Naive B cell (primary cell): ENCODE measurements around the gene PIP4K2A. TPM values are rescaled to one million over a fixed set of nuclear protein-coding genes. Genes with fewer than 3 reads are reported as not detected.
"Not testable (repeated sequence)": the region's sequence is repeated elsewhere in the genome, so short reads cannot be mapped to it uniquely, and the experiment has no call there.

ENCODE experiments used
- ATAC-seq, 2 donors: fragments of 150-1000 bp; cut with Tn5 transposase; 2 replicates each; pipeline ENCODE4 v1.10.0; 2021; ENCODE audit warnings: low read depth in 2 of 2, mild to moderate bottlenecking in 2 of 2, moderate library complexity in 2 of 2
- DNase-seq: peaks from one replicate; pipeline ENCODE4 v3.0.0; 2022
- H3K27ac Mint-ChIP-seq, 6 donors: one replicate each; pipeline ENCODE4 v1.8.0; 2020 to 2022; ENCODE audit warnings: mild to moderate bottlenecking in 6 of 6, mixed read lengths in 6 of 6, moderate library complexity in 5 of 6, inconsistent platforms in 2 of 6
- H3K27me3 Mint-ChIP-seq, 3 donors: one replicate each; pipeline ENCODE4 v1.8.0; 2021 to 2022; ENCODE audit warnings: mixed read lengths in 3 of 3, mild to moderate bottlenecking in 1 of 3
- H3K36me3 Mint-ChIP-seq, 2 donors: one replicate each; pipeline ENCODE4 v1.8.0; 2020 to 2022; ENCODE audit warnings: mixed read lengths in 2 of 2, inconsistent platforms in 1 of 2, mild to moderate bottlenecking in 1 of 2
- H3K4me1 Mint-ChIP-seq, 3 donors: one replicate each; pipeline ENCODE4 v1.8.0; 2020 to 2022; ENCODE audit warnings: mixed read lengths in 3 of 3, inconsistent platforms in 1 of 3, mild to moderate bottlenecking in 1 of 3, moderate library complexity in 1 of 3
- H3K4me3 Mint-ChIP-seq, 8 donors: one replicate each; pipeline ENCODE4 v1.8.0; 2020 to 2022; ENCODE audit warnings: mild to moderate bottlenecking in 8 of 8, mixed read lengths in 8 of 8, moderate library complexity in 8 of 8, inconsistent platforms in 2 of 8
- H3K9me3 Mint-ChIP-seq, 7 donors: one replicate each; pipeline ENCODE4 v1.8.0; 2020 to 2022; ENCODE audit warnings: mixed read lengths in 7 of 7, mild to moderate bottlenecking in 5 of 7, inconsistent platforms in 2 of 7, moderate library complexity in 1 of 7
- polyA plus RNA-seq, 6 donors: library from polyadenylated mRNA; unstranded; fragments of 300-500 nt; fragmentation: Illumina TruSeq; gene quantifications; one replicate each; pipeline ENCODE4 v1.2.3, GENCODE V29; 2021; ENCODE audit warnings: low read depth in 6 of 6

PIP4K2A gene
- polyA plus RNA-seq, 6 donors from 2014 or later: 16.8 to 45.7 (median 26.3) TPM

DNA sequence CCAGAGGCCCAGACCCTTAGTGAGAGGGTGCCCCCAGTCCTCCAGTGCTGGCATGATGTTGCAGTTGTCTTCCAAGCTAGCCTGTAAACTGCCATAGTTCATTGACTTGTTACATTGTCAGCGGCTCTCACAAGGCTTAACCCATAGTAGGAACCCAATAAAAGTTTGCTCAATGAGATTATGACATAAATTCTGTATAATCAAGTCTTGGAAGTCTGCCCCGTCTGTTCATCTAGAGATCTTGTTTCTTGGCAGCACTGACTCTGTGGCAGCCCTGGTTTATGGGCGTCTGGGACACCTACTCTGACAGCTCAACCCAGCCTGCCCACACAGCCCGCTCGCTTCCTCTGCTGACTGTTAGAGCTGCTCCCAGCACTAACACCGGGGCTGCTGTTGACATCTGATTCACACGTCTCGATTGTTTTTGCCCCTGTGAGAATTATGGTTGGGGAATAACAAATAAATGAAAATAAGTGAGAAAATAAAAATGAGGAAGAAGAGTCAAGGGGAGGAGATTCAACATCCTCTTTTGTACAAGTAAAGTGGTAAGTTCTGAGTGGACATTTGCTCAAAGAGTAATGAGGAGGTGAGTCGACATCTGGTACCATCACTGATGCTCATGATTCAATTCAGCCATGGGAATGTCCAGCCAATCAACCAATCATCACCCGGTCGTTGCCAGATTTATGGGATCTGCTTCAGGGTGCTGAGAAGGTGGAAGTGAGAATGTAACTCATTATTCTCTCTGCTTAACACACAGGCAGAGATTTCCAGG lies 208.3 kb downstream of the PIP4K2A start:
- peak; percentile 48 for DNase-seq
- Mint-ChIP-seq H3K36me3 (peaks cover 0 to 5% of the 10 kb centered on the region in 2 donors), H3K27me3 (peaks cover 0 to 3% (median 0%) of the 10 kb centered on the region in 3 donors), H3K27ac (peak overlapping the region; percentile 5 to 55 (median 10)), H3K9me3 (peaks cover 0 to 15% (median 4%) of the 10 kb centered on the region in 7 donors), H3K4me1 (peaks cover 17 to 24% (median 22%) of the 10 kb centered on the region in 3 donors), H3K4me3 (peak overlapping the region in 7 of 8 donors; percentile 53 to 85 (median 77))
- ATAC-seq: peak; percentile 94 to 96

DNA sequence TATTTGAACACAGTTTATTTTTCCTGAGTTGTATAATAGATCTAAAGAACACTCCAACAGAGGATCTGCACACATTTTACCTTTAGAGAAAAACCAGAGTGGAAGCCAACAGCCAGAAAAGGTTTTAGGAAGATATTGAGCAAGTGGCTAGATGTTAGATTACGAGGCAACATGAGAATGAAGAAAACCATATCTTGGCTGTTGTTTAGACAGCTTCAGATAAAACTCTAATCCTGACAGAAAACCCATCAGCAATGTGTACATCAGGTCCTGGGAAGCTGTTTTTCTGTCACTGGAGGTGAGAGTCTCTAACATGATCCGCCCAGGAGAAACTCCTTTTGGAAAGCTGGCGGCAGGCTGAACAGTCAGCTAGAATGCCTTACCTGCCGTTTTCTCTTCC lies 209.6 kb downstream of the PIP4K2A start:
- peaks cover 0 to 5% of the 10 kb centered on the region in 2 donors for H3K36me3 Mint-ChIP-seq
- no peak overlapping the region for H3K27ac Mint-ChIP-seq
- ATAC-seq (no peak), DNase-seq (no peak)
- H3K4me3 Mint-ChIP-seq: no peak overlapping the region
- H3K9me3 Mint-ChIP-seq: peaks cover 0 to 14% (median 2%) of the 10 kb centered on the region in 7 donors
- H3K4me1 Mint-ChIP-seq: peaks cover 17 to 24% (median 22%) of the 10 kb centered on the region in 3 donors
- peaks cover 0 to 1% (median 0%) of the 10 kb centered on the region in 3 donors for H3K27me3 Mint-ChIP-seq

DNA sequence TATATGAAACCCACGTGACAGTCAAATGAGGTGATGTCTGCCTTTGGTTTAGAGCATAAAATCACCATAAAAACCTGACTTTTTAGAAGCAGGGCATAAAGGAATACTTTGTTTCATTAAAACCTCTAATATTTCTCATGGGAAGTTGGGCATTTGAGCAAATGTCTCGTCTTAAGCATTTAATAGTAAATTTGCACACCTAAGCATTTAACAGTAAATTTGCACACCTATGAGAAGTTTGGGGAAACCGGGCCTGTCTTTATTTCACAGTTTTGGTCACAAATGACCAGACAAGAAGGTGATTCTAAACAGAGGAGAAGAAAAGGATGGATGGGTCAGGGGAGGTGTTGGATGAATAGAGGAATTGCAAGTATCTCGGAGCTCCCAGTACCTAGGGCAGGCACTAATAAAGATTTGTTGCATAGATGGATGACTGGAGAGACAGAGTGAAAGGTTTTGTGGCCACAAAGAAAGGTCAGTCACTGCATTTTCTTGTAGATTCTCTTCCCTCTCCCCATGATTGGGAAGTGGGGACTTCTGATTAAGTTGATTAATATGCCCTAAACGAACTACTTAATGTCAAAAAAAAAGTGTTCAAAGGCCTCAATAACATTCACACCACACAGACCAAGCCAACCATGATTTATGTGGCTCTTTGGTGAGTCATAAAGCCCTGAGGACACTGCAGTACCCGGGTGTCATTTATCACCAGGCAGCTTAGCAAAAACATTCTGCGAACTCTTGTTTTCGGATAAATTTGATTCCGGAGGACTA lies 210.9 kb downstream of the PIP4K2A start:
- H3K4me3 Mint-ChIP-seq: no peak overlapping the region
- H3K4me1 Mint-ChIP-seq: peaks cover 17 to 24% (median 22%) of the 10 kb centered on the region in 3 donors

DNA sequence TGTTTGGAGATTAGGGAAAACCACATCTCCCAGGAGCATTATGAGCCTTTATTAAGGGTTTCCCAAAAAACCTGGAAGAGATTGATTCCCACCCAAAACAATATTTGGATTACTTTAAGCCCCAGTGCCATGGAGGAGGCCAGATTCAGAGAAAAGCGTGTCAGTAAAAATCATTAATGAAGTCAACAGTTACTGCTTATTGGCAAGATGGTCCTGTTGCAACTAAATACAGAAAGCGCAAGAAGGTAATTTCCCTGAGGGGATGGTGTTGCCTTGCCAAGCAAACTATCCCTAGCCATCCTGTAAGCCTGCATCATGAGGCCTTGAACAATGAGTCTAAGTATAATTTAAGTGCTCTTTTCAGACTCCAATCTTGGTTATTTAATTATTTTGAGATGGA lies 212.5 kb downstream of the PIP4K2A start:
- no peaks in the 10 kb centered on the region for H3K9me3 Mint-ChIP-seq
- peaks cover 0 to 5% of the 10 kb centered on the region in 2 donors for H3K36me3 Mint-ChIP-seq
- peak overlapping the region in 1 of 6 donors; percentile 64 for H3K27ac Mint-ChIP-seq
- no peak overlapping the region for H3K4me3 Mint-ChIP-seq
- H3K27me3 Mint-ChIP-seq: peaks cover 4 to 9% (median 6%) of the 10 kb centered on the region in 3 donors
- peaks cover 16 to 18% (median 17%) of the 10 kb centered on the region in 3 donors for H3K4me1 Mint-ChIP-seq
- no peak for DNase-seq
- ATAC-seq: no peak

More for the DNA sequence above, 210.9 kb downstream of the PIP4K2A start:
- peaks cover 0 to 4% (median 0%) of the 10 kb centered on the region in 3 donors for H3K27me3 Mint-ChIP-seq
- ATAC-seq (no peak), DNase-seq (no peak)
- no peak overlapping the region for H3K27ac Mint-ChIP-seq
- peaks cover 0 to 5% of the 10 kb centered on the region in 2 donors for H3K36me3 Mint-ChIP-seq
- H3K9me3 Mint-ChIP-seq: peaks cover 0 to 3% (median 0%) of the 10 kb centered on the region in 7 donors

DNA sequence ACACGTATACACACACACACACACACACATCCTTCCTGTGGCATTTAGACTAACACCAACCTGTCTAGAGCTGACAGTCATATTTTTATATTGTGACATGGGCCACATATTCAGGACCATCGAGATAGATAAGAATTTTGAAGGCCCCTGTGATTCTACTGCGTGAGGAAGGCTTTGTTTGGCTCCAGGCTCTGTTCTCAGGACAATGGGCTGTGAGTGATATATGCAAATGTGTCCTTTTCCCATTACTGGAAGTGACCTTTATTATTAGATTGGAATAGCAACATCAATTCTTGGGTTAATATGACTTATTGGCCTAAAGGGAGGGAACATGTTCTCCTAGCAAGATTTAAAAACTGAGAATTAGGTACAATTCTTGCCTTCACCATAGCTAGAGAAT lies 213.0 kb downstream of the PIP4K2A start:
- H3K36me3 Mint-ChIP-seq: peaks cover 0 to 5% of the 10 kb centered on the region in 2 donors
- H3K9me3 Mint-ChIP-seq: no peaks in the 10 kb centered on the region
- no peak overlapping the region for H3K4me3 Mint-ChIP-seq
- H3K27me3 Mint-ChIP-seq: peaks cover 4 to 10% (median 6%) of the 10 kb centered on the region in 3 donors
- peak overlapping the region in 1 of 6 donors; percentile 64 for H3K27ac Mint-ChIP-seq
- peaks cover 12 to 17% (median 16%) of the 10 kb centered on the region in 3 donors for H3K4me1 Mint-ChIP-seq
- DNase-seq: no peak
- ATAC-seq: no peak

DNA sequence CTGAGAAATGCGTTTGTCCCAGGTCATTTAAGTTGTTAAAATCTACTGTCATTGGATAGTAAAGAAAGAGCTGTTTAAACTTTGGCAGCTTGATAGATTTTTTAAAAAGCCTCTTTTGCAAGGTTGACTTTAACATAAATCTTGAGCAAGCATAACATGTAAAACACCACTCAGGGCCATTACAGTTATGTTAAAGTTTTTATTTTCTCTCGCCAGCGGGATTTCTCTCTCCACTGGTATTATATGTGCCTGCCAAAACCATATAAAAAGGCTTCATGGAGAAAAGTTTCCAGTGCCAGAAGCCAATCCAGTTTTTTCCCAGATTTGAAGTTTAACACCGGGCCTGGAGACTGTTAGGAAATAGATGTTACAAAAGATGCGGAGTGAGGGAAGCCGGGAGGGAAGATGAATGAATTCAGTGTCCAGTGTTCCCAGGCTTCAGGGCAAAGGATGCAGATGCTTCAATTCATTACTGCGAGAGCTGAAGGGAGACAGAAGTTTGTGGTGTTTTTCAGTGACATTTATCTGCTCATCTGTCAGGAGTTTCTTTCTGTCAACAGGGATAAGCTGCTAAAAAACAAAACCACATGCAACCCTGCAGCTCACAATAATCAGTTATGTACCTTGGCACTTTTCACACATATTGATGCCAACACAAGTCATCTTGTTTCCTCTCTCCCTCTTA lies 213.6 kb downstream of the PIP4K2A start:
- Mint-ChIP-seq H3K27me3 (peaks cover 5 to 10% (median 6%) of the 10 kb centered on the region in 3 donors), H3K4me1 (peaks cover 6 to 10% (median 10%) of the 10 kb centered on the region in 3 donors), H3K4me3 (no peak overlapping the region), H3K27ac (no peak overlapping the region), H3K9me3 (no peaks in the 10 kb centered on the region), H3K36me3 (peaks cover 0 to 5% of the 10 kb centered on the region in 2 donors)
- no peak for DNase-seq
- no peak for ATAC-seq

DNA sequence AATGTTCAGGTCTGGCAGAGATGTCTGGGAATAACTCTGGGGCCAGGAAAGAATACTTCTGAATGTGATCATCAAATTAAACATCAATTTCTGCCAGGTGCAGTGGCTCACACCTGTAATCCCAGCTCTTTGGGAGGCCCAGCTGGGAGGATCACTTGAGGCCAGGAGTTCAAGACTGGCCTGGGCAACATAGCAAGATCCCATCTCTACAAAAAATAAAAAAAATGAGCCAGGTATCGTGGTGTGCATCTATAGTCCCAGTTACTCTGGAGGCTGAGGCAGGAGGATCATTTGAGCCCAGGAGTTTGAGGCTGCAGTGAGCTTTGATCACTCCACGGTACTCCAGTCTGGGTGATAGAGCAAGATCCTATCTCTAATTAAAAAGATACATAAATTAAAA lies 214.4 kb downstream of the PIP4K2A start:
- not testable (repeated sequence) for DNase-seq, H3K36me3 Mint-ChIP-seq, H3K4me1 Mint-ChIP-seq, H3K4me3 Mint-ChIP-seq, H3K9me3 Mint-ChIP-seq, ATAC-seq
- H3K27ac Mint-ChIP-seq: peak overlapping the region in 1 of 6 donors; percentile 26
- H3K27me3 Mint-ChIP-seq: peaks cover 11 to 17% (median 12%) of the 10 kb centered on the region in 3 donors

DNA sequence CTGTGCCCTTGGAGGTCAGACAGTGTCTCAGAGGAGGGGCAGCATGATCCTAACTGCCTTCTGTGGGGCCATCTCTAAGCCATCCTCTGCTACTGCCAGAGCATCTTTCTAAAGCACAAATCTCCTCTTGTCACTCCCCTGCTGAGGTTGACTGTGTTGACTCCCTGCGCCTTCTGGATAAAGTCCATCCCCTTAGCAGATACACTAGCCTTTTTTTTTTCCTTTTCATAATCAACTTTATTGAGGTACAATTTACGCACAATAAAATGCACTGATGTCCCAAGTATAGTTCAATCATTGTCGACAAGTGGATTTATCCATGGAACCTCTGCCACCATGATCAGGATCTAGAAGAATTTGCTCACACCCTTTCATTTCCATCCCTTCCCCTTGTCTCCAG lies 219.0 kb downstream of the PIP4K2A start:
- H3K27me3 Mint-ChIP-seq: peaks cover 11 to 17% (median 12%) of the 10 kb centered on the region in 3 donors
- ATAC-seq (no peak), DNase-seq (no peak)
- H3K9me3 Mint-ChIP-seq: peaks cover 0 to 2% (median 0%) of the 10 kb centered on the region in 7 donors
- peaks cover 12 to 19% (median 12%) of the 10 kb centered on the region in 3 donors for H3K4me1 Mint-ChIP-seq
- H3K36me3 Mint-ChIP-seq: no peaks in the 10 kb centered on the region
- H3K27ac Mint-ChIP-seq: peak overlapping the region in 1 of 6 donors; percentile 16
- H3K4me3 Mint-ChIP-seq: no peak overlapping the region

DNA sequence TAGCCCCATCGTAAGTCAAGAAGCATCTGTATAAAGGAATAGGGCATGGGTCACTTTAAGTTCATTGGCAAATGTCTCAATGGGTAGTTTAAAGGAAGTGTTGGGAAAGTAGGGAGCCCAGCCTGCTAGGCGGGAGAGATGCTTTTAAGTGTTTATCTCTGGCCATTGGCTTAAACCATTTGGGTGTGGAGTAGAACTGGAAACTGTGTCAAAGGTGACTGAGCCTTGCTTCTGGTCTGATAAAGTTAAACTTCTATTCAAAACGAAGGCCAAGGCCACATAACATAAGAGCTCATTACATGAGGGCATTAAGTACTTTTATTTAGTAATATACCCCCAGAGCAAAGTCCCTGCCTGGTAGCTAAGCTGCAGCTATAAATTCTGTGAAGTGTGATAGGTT lies 220.4 kb downstream of the PIP4K2A start:
- H3K9me3 Mint-ChIP-seq: peaks cover 0 to 2% (median 0%) of the 10 kb centered on the region in 7 donors
- H3K4me3 Mint-ChIP-seq: no peak overlapping the region
- DNase-seq (no peak), ATAC-seq (no peak)
- peaks cover 12 to 27% (median 21%) of the 10 kb centered on the region in 3 donors for H3K4me1 Mint-ChIP-seq
- no peaks in the 10 kb centered on the region for H3K36me3 Mint-ChIP-seq
- peaks cover 7 to 17% (median 12%) of the 10 kb centered on the region in 3 donors for H3K27me3 Mint-ChIP-seq
- no peak overlapping the region for H3K27ac Mint-ChIP-seq

DNA sequence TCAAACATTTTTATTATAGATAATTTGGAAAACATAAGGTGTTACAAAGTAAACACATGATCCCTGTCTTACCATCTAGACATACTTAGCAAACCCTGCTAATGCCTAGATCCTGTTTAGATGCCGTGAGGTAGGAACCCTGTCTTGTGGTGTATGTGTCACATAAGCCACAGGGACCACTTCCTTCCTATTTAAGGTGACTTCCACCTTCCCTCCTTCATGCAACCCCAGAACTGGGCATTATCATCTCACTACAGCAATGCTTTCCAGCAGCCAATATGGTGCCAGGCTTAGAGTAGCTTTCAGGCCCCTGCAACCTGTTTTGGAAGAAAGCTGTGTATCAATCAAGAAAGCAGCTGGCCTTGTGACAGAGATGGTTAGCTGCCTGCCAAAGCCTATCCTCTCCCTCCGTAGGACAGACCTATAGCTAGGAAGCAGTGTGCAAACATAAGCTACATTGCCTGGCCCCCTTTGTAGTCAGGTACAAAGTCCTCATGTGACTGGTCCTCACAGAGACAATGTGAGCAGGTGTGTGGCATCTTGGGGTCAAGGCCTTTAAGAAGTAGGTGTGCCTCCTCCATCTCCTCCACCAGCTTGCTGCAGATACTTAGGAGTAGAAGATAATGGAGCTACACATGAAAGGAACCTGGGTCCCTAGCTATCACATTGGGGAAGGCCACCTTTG lies 222.3 kb downstream of the PIP4K2A start:
- Mint-ChIP-seq H3K9me3 (peaks cover 0 to 2% (median 0%) of the 10 kb centered on the region in 7 donors), H3K4me1 (peaks cover 12 to 27% (median 20%) of the 10 kb centered on the region in 3 donors), H3K4me3 (peak overlapping the region in 1 of 8 donors; percentile 51), H3K36me3 (no peaks in the 10 kb centered on the region), H3K27ac (no peak overlapping the region), H3K27me3 (peaks cover 7 to 14% (median 10%) of the 10 kb centered on the region in 3 donors)
- DNase-seq (no peak), ATAC-seq (peak; percentile 58 to 64)

DNA sequence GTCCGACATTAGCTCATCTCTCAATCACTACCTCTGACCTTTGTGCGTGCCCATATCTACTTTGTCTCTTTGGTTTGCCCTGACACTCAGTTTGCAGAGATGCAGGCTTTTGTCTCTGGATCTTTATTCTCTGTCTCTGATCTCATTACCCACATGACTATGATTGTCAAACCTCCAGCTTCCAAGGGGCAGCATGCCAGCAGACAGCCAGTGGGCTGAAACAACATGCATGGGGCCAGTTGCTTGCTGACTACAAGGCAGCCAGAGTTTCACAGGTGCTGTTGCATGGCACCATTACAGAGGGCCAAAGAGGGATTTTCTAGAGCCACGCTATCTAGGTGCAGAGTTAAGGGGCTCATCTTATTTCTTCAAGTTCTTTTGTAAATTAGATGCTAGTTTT lies 222.9 kb downstream of the PIP4K2A start:
- peak overlapping the region in 1 of 8 donors; percentile 16 for H3K4me3 Mint-ChIP-seq
- H3K27ac Mint-ChIP-seq: peak overlapping the region in 3 of 6 donors; percentile 9 to 73 (median 61)
- H3K27me3 Mint-ChIP-seq: peaks cover 7 to 14% (median 7%) of the 10 kb centered on the region in 3 donors

DNA sequence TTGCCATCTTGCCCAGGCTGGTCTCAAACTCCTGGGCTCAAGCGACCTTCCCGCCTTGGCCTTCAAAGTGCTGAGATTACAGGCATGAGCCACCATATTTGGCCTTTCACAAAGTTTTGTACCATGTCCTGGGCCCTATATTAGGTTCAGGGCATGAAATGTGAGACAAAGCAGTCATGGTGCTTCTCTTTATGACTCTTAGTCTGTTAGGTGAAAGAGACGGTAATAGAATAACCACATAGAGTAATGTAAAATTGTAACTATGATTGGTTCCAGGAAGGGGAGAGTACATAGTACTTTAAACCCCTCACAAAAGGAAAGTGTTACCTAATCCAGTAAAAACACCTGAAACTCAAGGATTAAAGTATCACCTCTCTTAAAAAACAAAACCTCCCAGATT lies 224.4 kb downstream of the PIP4K2A start:
- peaks cover 0 to 8% (median 0%) of the 10 kb centered on the region in 3 donors for H3K27me3 Mint-ChIP-seq
- peaks cover 12 to 24% (median 20%) of the 10 kb centered on the region in 3 donors for H3K4me1 Mint-ChIP-seq
- peaks cover 0 to 2% (median 0%) of the 10 kb centered on the region in 7 donors for H3K9me3 Mint-ChIP-seq
- no peak overlapping the region for H3K4me3 Mint-ChIP-seq
- DNase-seq: no peak
- no peak overlapping the region for H3K27ac Mint-ChIP-seq
- ATAC-seq: no peak
- no peaks in the 10 kb centered on the region for H3K36me3 Mint-ChIP-seq

More for the DNA sequence above, 222.9 kb downstream of the PIP4K2A start:
- peaks cover 0 to 2% (median 0%) of the 10 kb centered on the region in 7 donors for H3K9me3 Mint-ChIP-seq
- peaks cover 12 to 25% (median 20%) of the 10 kb centered on the region in 3 donors for H3K4me1 Mint-ChIP-seq
- ATAC-seq (no peak), DNase-seq (no peak)
- H3K36me3 Mint-ChIP-seq: no peaks in the 10 kb centered on the region
